Activated T-cell treated with anti-CD3 and anti-CD28 coated beads for 1 hour (primary cell): ENCODE data around the gene PSME1.

Experiments
- DNase-seq: peaks from one replicate; pipeline ENCODE4 v3.0.0-alpha.2; 2020; ENCODE audit warnings: low read depth

Gene PSME1

DNA sequence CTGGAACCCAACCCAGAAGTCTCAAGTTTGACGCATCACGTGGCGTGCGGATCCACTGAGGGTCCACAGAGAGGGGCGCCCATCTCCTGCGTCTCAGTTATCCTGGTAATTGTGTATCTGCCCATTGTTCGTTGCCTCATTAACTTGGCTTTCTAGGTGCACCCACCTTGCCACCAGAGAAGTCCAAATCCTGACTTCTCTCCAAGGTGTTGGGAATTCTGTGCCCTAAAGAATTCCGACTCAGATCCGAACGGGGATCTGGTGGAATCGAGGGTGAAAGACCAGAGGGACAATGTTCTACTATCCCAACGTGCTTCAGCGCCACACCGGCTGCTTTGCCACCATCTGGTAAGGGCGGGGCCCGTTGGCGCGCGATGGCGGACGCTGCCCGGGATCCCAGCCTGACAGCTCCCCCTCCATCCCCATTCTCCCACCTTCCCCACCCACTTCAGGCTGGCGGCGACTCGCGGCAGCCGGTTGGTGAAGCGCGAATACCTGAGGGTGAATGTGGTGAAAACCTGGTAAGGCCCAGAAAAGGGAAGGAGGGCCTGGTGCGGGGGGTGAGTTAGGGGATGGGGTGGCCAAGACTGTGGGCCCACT lies 36.4 kb downstream of the PSME1 start:
- no peak for DNase-seq

DNA sequence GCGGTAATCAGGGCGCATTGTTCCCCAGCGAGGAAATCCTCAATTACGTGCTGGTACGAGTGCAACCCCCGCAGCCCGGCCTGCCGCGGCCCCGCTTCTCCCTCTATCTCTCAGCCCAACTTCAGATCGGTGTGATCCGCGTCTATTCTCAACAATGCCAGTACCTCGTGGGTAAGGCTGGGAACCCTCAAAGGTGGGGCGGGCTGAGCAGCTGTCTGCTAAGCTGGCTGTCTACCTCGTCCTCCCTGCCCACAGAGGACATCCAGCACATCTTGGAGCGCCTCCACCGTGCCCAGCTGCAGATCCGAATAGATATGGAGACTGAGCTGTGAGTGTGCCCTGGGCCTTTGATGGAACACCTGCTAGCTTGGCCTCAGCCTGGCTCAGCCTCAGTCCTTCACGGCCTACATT lies 36.9 kb downstream of the PSME1 start:
- DNase-seq = no peak

DNA sequence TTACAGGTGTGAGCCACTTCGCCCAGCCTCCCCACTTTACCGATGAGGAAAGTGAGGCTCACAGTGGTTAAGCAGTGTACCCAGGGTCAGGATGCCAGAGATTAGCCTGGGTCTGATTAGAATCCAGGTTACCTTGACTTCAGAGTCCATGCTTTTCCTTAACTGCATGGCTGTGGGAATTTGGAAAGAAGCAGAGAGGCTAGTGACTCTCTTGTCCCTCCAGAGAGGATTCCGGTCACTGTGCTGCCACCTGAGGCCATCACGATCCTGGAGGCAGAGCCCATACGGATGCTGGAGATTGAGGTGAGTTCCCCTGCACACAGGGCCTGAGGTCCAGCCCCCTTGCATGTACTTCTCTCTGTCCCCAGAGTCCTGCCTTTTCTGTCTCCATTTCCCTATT lies 40.6 kb downstream of the PSME1 start:
- no peak for DNase-seq

DNA sequence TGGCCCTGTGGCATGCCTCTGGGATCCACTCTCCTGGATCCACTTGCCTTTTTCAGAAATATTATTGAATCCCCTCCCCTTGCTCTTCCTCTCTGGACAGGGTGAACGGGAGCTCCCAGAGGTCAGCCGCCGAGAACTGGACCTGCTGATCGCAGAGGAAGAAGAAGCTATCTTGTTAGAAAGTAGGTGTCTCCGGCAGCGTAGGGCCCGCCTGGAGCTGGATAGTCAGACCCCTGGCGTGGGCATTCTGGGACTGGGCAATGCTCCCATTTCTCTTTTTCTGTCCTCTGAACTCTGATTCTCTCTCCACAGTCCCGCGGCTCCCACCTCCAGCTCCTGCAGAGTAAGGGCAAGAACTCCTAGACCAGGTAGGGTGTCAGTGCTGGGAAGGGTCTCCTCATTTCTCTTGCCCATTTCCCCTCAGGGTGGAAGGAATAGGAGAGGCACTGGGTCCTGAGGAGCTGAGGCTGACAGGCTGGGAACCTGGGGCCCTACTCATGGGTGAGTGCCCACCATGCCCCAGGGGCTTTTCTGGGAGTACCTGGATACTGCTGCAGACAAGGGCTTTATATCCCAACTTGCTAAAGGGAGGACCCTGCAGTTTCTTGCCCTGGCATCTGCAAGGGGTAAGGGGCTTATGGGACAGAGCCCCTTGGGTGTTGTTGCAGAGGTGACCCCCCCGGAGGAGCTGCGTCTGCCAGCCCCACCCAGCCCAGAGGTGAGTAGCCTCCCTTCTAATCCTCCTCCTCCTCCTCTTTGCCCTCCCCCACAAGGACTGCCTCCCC lies 41.2 kb downstream of the PSME1 start:
- no peak for DNase-seq

DNA sequence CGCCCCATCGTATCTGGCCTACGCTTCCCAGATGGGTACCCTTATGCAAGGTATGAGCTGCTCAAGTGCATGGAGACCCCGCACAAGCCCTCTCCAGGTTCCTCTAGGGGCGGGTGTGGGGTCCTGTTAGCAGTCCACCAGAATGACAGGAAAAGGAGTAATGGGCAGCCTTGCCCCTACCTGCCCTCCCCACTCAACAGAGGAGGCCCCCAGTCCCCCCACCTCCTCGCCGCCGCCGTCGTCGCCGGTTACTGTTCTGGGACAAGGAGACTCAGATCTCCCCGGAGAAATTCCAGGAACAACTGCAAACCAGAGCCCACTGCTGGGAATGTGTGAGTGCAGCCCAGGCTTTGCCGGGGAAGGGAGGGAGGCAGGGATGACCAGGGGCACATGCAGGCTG lies 41.9 kb downstream of the PSME1 start:
- no peak for DNase-seq

DNA sequence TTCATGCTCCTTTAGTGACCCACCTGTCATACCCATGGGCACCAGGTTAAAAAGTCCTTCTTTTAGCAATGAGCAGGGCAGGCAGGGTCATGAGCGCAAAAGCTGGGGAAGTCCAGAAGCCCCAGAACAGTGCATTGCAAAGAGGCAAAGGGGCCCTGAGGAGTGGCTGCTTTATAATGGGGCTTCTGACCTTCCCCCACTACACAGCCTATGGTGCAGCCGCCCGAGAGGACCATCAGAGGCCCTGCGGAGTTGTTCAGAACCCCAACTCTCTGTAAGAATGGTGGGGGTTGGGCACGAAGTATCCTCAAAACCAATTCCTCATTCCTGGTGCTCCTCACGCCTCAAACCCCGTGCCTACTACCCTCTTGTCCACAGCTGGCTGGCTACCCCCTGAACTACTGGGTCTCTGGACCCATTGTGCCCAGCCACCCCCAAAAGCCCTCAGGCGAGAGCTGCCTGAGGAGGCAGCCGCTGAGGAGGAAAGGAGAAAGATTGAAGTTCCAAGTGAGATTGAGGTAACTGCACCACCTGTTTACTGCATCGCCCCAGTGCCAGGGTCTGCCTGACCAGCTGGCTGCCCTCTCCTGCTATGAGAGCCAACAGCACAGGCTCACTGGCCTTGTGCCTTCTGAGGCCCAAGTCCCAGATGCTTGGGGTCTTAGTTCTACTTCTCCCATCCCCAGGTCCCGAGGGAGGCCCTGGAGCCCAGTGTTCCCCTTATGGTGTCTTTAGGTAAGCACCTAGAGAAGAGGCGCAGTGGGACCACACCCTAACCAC lies 42.6 kb downstream of the PSME1 start:
- no peak for DNase-seq

DNA sequence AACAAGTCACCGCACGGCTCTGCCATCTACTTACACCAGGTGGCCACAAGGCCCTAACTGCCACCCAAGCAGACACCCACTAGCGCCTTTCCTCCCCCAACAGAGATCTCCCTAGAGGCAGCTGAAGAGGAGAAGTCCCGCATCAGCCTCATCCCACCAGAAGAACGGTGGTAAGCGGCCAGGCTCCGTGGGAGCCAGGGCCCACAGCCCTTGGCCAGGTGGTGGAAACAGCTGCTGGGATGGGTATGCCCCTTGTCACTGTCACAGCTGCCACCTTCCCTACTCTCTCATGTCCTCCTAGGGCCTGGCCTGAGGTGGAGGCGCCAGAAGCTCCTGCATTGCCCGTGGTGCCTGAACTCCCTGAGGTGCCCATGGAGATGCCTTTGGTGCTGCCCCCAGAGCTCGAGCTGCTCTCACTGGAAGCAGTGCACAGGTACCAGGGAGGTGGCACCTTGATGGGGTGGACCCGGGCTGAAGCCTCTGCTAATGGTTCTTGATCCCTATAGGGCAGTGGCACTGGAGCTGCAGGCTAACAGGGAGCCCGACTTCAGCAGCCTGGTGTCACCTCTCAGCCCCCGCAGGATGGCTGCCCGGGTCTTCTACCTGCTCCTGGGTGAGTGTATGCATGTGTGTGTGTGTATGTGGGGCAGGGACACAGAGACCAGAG lies 43.4 kb downstream of the PSME1 start:
- DNase-seq = no peak

DNA sequence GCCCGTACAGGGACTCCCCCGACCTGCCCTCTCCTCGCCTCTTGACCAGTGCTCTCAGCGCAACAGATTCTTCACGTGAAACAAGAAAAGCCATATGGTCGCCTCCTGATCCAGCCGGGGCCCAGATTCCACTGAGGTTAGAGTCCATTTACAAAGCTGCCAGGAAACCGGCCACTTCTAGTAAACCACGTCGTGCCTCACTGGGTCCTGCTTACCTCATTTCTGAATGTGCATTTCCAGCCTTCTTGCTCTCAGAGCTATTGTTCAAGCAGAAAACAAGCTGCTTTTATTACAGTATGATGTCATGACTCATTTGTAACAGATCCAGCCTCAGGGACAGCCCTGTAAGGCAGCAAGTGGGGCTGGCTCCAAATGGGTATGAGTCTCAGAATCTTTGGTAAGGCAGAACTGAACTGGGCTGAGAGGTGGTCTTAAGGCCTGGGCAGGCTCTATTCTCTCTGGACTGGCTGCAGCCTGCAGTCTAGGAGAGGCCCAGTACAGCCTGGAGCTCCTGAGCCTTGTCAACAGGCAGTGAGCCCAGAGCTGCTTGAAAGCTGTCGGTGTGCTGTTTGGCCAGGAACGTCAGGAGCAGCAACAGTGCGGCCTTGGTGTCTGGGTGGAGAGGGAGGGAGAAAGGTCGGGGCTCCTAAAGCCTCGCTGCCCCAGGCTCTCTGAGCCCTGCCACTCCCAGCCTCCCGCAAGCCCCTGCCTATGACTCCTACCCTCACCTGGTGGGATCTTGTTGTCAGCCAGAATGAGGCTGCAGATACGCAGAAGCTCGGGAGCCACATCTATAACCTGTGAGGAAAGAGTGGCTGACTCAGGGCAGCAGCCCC lies 44.2 kb downstream of the PSME1 start:
- DNase-seq = no peak

DNA sequence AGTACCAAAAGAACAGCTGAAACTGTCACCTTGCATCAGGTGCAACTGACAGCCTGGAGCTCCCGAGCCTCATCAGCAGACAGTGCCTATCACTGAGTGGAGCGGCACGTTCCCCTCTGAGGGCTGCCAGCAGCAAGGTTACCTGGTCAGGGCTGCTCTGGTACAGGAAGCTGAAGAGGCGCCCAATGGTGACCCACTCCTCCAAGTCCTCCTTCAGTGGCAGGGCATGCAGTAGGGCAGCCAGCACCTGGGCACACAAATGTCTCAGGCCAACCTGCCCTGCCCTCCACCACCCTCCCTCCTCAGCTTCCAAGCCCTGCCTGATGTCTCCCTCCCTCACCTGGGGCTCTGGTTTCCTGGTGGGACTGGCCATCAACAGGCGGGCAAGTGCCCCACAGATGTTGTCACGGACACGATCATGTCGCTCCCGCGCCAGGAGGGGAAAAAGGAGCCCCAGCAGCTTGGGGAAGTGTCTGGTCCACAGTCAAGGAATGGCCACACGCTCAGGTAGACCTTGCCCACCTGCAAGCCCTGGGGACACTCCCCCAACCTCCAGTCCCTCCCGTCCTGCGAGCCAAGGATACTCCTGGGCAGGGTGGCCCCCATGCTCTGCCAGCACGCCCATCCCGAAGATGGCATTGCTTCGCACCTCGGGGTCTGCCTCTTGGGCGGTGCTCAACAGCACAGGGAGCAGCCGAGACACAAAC lies 45.5 kb downstream of the PSME1 start:
- DNase-seq = no peak

DNA sequence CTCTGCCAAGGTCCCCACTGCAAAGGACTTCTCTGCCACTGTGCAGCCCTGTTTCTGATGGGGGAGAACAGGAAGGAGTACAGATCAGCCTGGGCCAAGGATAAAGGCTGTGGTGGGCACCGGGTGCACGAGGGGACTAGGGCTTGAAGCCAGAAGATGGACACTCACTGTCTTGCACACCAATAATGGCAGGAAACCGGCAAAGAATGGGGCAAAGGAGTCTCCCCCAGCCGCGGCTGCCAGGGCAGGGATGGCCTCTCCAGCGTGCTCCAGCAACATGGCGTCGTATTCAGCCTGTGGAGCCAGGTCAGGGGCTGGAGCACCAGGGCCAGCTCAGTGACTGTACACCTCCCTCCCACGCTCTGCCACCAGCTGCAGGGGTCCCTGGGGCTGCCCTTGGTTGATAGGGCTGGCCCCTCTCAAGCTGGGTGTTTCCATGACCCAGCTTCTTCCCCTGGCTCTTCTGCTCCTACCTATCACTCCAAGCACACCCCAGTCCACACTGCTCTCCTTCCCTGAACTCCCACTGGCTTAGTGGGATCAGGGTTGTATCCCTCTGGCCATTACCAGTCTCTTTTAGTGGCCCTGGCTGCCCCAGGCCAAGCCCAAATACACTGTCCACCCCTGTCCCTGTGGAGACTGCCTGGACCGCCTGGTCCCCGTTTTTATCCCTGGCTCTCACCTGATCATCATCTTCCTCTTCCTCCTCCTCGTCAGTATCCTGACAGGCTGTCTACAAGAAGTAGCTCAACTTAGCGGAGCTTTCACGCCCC lies 46.3 kb downstream of the PSME1 start:
- DNase-seq = no peak

DNA sequence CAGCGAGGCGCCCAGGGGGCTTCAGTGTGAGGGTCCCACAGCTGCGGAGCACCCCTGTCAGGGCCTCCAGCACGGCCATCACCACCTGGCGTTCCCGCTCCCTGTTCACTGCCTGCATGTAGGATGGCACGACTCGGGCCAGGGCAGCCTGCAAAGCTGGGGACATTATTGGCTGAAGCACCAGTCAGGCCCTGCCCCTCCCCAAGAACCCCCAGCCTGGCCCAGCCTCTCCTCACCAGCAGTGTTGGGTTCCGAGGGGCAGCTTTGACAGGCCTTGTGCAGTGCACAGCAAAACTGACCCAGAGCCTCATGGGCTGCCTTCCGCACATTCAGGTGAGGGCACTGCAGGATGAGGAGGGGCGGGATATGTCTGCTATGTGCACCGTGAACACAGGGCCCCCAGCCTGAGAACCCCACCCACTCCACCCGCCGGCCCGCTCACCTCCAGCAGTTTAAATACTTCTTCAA lies 47.1 kb downstream of the PSME1 start:
- no peak for DNase-seq

DNA sequence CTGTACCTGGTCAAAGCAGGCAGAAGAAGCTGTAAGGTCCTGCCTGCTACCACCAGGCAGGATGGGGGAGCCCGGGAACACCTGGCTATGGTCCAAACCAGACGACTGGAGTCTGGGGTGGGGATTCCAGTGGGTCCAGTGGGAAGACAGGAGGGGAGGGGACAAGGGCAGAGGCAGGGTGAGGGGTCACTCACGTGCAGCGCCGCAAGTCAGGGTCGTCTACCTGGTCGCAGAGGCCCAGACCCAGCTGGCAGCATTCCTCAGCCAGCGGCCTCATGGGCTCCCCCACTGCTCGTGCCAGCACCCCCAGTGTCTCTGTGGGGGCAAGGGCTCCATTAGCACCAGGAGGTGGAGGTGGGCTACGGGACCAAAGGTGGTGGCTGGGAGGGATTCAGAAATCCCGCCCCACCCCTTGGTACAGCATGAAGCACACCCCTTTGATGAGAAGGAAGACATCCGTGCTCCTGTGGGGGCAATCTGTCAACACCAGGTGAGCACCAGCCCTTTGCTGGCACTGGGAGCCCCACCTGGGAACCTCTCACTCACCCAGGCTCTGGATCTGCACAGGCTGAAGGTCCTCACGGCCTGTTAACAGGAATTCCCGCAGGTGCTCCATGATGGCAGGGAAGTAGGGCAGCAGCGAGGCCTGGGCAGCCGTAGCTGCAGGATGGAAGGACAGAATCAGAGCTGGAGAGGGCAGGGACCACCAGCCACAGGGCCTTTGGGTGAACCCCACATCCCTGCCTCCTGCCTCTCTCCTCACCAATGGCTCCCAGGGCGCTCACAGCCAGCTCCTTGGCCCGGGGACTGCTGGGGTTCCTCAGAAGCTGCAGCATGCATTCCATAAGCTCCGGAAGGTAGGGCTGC lies 48.3 kb downstream of the PSME1 start:
- no peak for DNase-seq

DNA sequence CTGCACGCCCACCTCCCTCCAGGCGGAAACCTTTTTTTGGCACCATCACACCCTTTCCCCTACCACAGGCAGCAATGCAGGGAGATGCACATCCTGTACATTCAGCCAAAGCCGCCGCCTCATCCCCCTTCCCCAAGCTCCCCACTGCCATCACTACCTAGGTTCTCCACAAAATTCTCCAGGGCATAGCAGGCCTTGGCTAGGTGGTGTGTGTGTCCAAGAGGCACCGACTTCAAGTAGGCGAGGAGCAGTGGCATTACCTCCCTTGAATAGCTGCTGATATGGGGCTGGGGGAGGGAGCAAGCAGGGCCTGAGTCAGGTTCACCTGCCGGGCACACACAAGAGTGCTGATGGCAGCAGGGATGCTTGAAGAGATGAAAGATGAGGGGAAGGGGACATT lies 49.0 kb downstream of the PSME1 start:
- DNase-seq = no peak

DNA sequence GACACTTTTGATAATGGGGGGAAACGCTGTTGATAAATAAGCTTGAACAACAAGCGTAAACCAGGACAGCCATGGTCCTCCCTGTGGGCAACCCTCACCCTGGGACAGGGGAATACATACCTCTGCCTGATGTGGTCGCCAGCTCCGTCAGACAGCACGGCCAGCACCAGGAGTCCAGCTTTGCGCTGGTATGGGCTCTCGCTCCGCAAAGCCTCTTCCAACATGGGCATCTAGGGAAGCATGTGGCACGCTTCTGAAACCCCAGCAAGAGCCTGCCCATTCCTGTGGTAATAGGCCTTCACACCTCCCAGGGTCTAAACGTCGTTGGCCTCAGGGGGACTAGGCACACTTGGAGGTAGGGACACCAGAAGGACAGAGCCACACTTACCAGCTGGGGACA lies 49.7 kb downstream of the PSME1 start:
- DNase-seq = no peak

DNA sequence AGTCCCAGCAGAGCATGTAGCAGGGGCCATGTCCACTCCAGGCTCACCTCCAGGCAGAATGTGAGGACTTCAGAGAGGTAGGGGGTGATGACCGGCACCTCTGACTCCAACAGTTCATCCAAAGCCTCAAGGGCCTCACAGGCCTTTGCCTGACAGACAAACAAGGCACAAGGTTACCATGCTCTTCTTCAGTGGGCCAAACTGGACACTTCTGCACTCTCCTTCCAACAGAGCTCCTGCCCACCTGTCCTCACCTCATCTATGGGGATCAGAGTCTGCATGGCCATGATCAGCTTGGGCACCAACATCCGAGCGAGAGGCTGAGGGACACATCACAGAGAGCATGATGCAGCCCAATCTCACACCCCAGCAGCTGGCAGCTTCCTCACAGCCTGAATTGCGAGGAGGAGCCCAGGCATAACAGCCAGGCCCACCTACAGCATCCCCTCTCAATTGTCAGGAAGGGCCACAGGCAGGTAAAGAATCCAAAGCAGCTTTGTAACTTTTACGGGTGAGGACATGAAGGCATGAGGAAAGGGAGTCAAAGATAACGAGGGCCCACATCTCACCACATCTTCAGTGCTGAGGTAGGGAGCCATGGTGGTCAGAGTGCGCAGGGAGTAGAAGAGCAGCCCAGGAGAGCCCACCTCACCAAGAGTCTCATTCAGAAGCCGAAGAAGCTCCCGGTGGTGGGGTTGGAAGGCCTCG lies 51.0 kb downstream of the PSME1 start:
- no peak for DNase-seq

DNA sequence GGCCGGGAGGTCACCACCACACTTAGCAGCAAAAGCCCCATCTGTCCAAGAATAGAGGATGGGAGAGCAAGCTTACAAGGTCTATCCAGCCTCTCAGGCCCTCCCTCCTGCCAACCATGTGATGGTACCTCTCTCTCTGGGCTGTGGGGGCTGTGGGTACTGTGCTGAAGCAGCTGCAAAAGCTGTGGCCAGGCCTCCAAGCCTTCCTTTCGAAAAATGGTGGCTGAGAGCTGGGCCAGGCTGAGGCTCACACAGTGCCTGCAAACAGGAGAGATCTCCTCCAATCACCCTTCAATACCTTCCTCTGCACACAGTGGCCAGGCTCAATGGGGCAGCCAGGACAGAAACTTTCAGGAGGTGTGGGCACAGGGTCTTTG lies 51.5 kb downstream of the PSME1 start:
- no peak for DNase-seq
